COLO668 (cell line): ENCODE data around the gene DLGAP1.
A peak's percentile ranks its signal among the peaks of the same experiment; 100 is the strongest.

Experiments
- DNase-seq: peaks from one replicate; lab custom pipeline; 2025; ENCODE audit not compliant: unreplicated experiment; lab: John Stamatoyannopoulos, UW

The DLGAP1 gene

DNA sequence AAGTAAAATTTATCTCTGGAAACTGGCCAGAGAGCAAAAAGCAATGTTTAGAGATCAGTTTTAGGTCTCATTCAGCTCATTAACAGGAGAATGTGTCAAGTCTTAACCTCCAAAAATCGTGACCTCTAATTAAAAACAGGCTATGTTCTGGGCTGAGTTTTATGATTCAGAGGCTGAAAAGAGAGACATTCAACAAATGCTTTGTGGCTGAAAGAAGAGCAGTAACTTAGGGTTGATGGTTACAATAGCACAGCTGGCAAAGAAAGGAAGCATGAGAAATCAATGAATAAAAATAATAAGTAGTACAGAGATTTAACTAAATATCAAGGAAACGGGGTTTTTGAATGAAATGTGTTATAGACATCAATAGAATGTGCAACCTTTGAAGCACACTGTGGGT lies 992.1 kb downstream of the DLGAP1 start:
- no peak for DNase-seq

GRCh38 chr18:3461704-3462103 lies 993.4 kb downstream of the DLGAP1 start:
- no peak for DNase-seq

DNA sequence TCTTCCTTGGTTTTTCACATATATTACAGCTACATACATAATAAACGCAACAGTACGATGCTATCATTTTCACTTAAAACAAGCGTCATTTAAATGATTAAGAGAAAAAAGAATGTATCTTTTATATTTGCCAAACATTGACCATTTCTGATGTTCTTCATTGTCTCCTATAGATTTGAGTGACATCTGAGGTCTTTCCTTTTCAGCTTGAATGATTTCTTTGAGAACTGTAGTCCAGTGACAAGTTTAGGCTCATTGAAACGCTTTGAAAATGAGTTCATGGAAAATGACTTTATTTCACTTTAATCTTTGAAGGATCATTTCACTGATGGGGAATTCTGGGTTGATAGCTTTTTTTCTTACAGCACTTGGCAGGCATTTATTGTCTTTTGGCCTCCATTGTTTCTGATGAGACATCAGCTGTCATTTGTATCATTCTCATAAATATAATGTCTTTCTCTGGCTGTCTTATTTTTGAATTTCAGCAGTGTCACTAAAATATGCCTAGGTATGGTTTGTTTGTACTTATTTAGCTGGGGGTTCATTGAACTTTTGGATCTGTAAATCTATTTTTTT lies 994.2 kb downstream of the DLGAP1 start:
- no peak for DNase-seq

- DNase-seq: no peak
Measured at GRCh38 chr18:3458952-3459853, 995.9 kb downstream of the DLGAP1 start.

DNA sequence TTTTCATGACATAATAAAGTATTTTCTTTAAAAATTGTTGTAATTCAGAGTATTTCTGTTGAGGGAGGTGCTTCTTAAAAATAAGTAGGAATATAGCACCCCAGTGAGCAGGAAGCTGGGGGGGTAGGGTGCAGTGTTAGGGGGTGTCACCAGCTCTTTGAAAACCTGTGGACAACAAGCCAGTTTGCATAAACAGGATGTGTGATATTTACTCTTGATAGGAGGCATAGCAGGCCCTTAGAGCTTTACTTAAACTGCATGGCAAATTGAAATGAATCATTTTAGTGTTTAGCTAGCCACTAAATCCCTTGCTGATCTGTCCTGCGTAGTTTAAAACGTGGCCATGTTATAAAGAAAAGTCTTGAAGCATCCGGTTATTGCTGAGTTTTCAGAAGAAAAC lies 996.7 kb downstream of the DLGAP1 start:
- no peak for DNase-seq

DNA sequence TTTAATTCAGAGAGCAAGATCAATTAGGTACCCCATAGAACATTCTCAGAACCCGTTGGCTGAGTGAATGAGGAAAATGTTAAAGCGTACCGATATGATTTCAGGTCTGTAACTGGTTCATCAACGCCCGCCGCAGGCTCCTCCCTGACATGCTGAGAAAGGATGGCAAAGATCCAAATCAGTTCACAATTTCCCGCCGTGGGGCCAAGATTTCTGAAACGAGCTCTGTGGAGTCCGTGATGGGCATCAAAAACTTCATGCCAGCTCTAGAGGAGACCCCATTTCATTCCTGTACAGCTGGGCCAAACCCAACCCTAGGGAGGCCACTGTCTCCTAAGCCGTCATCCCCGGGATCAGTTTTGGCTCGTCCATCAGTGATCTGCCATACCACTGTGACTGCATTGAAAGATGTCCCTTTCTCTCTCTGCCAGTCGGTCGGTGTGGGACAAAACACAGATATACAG lies 997.8 kb downstream of the DLGAP1 start:
- peak; percentile 60 for DNase-seq

- DNase-seq: peak; percentile 33
Measured at GRCh38 chr18:3456686-3457069, 998.4 kb downstream of the DLGAP1 start.

DNA sequence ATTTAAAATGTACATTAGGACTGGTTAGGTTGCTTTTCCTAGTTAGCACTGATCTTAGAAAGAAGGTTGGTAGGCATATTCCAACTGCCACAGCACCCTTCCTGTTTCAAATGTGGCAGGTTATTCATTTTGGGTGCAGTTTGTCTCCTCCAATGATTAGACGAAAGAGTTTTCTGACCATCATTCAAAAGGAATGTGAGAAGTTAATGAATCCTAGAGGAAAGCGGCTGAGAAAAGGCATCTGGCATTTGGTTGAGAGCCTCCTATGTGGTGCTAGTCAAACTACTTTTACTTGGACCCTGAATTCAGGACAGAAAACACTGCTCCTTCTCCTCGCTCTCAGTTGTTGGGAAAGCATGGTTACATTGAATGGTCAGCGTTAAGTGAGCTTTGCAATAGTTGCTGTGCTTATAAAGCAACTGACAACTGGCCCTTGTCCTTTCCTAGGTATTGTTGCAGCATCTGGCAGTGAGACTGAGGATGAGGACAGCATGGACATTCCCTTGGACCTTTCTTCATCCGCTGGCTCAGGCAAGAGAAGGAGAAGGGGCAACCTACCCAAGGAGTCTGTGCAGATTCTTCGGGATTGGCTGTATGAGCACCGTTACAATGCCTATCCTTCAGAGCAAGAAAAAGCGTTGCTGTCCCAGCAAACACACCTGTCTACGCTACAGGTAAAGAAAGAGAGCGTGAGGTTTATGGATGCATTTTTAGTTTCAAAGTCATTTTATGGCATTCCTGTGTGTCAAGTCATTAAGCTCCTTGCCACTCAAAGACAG lies 999.0 kb downstream of the DLGAP1 start:
- DNase-seq: no peak

DNA sequence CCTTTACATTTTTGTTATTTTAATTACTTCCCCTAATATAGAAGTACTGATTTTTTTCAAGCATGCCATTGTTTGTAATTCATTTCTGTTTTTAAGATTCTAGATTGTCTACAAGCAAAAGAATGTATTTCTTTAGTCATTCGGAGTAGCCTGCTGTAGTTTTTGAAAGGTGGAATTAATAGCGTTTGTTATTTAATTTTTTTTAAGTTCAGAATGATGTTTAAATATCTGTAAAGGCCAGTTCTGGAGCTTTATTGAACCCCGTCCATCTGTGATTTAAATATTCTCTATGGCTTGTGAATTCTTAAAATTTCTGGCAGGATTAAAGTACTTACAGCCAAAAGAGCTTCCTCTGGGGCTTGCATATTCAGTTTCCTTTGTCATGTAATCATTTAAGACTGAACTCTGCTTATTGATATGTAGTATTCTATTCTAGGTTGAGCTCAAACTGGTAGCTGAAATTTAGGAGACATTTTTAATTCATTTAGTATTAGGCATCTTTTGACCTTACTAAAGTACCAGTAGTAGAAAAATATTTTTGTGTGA lies 999.9 kb downstream of the DLGAP1 start:
- DNase-seq: no peak

- peak; percentile 44 for DNase-seq
Measured at GRCh38 chr18:3454365-3455089, 1000.6 kb downstream of the DLGAP1 start.

GRCh38 chr18:3453540-3454364 lies 1001.4 kb downstream of the DLGAP1 start:
- no peak for DNase-seq

DNA sequence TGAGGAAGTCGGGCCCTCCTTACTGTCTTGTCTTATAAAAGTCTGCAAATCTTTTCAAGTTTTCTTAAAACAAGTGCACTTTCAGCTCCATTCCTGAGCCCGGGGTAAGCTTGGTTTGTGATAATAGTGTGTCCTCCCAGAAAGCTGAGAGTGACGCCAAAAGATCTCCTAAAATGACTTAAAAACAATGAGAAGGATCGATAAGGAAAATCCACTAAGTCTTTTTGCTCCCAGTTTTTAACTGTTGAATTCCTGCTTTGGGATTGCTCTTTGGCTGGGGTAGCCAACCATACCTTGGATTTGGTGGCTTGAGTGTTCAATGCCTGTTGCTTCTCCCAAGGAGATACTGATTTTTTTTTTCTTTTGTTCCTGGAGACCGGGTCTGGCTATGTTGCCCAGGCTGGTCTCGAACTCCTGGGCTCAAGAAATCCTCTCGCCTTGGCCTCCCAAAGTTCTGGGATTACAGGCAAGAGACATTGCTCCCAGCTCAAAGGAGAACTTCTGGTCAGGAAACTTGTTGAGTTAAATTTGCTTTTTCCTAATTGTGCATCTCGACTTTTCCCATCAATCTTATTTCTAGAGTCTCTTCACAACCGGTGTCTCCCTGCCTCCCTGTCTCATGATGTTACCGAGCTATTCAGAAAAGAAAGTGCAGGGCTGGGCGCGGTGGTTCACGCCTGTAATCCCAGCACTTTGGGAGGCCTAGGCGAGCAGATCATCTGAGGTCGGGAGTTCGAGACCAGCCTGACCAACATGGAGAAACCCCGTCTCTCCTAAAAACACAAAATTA lies 1002.2 kb downstream of the DLGAP1 start:
- DNase-seq: no peak

GRCh38 chr18:3451989-3452749 lies 1002.9 kb downstream of the DLGAP1 start:
- DNase-seq: peak; percentile 75

DNA sequence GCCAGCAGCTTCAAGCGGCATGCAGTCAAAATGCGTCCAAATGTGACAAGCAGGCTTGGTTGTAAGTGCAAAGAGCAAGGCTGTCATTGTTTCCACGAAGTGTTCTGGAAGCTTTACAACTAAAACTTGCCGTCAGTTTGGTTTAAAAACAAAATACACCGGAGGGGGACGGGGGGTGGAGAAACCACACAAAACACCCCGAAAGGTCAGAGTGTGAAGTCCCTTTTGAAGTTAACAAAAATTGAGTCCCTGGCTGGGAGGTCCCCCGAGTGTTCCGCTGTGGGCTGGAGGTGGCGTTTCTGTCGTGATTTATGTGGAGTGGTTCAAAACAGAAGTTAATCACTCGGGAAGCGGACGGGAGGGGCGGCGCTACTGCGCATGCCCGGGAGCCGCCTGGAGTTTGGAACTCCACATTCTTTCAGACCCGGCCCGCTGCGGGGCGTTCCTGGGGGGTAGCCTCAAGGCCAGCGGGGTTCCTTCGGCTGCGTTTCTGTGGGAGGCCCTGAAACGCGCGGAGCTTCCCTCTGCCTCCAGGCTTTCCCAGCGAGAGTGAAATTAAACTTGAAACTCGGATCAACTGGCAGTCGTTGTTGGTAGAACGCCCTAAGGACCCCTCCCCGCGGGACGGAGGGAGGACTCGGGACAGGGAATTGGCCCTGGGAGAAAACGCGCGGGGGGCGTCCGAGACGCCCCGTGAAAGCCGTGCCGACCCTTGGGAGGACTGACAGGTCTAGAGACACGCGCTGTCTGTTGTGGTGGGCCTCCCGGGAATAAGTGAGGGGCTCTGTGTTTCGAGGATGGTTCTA lies 1003.7 kb downstream of the DLGAP1 start:
- peak; percentile 88 for DNase-seq

GRCh38 chr18:3450799-3451182 lies 1004.3 kb downstream of the DLGAP1 start:
- no peak for DNase-seq

GRCh38 chr18:3450012-3450798 lies 1004.9 kb downstream of the DLGAP1 start, which contains the start of gene TGIF1:
TSS of gene TGIF1 (plus strand) at chr18:3450172. CDS start at chr18:3450490, 318 bp downstream.
- DNase-seq: peak; percentile 91
